Activated T-helper 2 cell treated with anti-CD3 and anti-CD28 coated beads, Interferon-gamma antibody, Interleukin-2, Interleukin-4, amounts not matched to agents 10 μg/mL and 5 μg/mL and 100 μg/mL, durations not matched to agents 14 hours and 24 hours and 36 hours (primary cell): ENCODE data around the gene RPL36A. TPM values are rescaled to one million over a fixed set of nuclear protein-coding genes. Genes with fewer than 3 reads are reported as not detected.

ENCODE experiments used
- DNase-seq: peaks from one replicate; pipeline ENCODE4 v3.0.0; 2021; ENCODE audit warnings: low spot score
- H3K27ac Mint-ChIP-seq: one replicate; pipeline ENCODE4 v1.8.0; 2021; ENCODE audit warnings: mixed read lengths
- H3K27me3 Mint-ChIP-seq: one replicate; pipeline ENCODE4 v1.8.0; 2021; ENCODE audit warnings: low read depth, mixed read lengths
- H3K36me3 Mint-ChIP-seq: one replicate; pipeline ENCODE4 v1.8.0; 2021; ENCODE audit warnings: low read depth, mixed read lengths
- H3K4me1 Mint-ChIP-seq: one replicate; pipeline ENCODE4 v1.8.0; 2021; ENCODE audit warnings: low read depth, mixed read lengths
- H3K4me3 Mint-ChIP-seq: one replicate; pipeline ENCODE4 v1.8.0; 2021; ENCODE audit warnings: low read depth, mild to moderate bottlenecking, moderate library complexity, mixed read lengths
- H3K9me3 Mint-ChIP-seq: one replicate; pipeline ENCODE4 v1.8.0; 2021; ENCODE audit warnings: mixed read lengths
- intact Hi-C: fragments of 100-400 bp; cut with micrococcal nuclease; formaldehyde crosslinking; loops from one replicate; pipeline ENCODE4 v1.15.1; 2023
- total RNA-seq: library from RNA; stranded (reverse); gene quantifications from 2 replicates; pipeline ENCODE4 v1.2.3, GENCODE V29; 2022

RPL36A gene
- total RNA-seq = 290 and 376 TPM in 2 replicates

DNA sequence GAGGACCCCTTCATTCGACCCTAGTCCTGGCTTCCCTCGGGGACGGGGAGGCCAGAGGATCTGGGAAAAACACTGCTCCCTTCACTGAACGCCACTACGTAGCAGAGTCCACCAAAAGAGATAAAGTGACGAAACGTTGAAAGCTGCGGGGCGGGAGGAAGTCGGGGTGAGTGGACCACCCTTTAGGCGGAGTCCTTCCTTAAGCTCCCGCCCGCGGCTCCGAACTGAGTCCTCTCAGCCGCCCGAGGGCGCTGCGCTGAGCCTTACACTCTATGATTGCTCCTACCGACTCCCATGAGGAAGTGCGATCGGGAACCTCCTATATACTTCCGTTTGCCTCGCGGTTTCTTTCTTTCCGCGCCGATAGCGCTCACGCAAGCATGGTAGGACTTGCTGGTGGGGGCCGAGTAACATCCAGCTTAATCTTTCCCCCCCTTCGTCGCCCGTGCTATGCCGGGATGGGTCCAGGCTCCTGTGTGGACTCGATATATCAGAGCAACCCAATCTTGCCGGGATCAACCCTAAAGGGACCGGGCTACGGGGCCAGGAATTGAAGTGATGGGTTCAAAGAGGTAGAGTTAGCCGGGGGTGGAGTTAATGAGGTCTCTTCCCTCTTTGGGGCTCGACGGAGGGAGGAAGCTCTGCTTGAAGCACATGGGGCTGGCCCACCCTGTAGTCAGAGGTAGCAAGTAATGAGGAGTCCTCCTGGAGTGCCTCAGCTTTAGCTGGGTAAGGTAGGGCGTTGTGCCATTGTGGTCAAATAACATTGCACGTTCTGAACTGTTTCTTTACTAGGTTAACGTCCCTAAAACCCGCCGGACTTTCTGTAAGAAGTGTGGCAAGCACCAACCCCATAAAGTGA lies at the start of gene RPL36A:
TSS of gene RPL36A (plus strand) at position 348 of the 862 bp plus-strand sequence. CDS start at position 381, 33 bp downstream.
- Mint-ChIP-seq H3K27ac (peak within 1 kb of the TSS; percentile 94), H3K9me3 (no peaks in the 10 kb centered on the region), H3K27me3 (no peaks in the 10 kb centered on the region), H3K4me1 (peaks cover 18% of the 10 kb centered on the region), H3K36me3 (peaks cover 44% of the 10 kb centered on the region), H3K4me3 (peak within 1 kb of the TSS; percentile 95)
- intact Hi-C loops = loop anchor here (1.0 kb wide), 2 partner anchors 17 to 43 kb away; partner anchors contain the start of genes HNRNPH2 and TIMM8A
- peak; percentile 71 for DNase-seq

DNA sequence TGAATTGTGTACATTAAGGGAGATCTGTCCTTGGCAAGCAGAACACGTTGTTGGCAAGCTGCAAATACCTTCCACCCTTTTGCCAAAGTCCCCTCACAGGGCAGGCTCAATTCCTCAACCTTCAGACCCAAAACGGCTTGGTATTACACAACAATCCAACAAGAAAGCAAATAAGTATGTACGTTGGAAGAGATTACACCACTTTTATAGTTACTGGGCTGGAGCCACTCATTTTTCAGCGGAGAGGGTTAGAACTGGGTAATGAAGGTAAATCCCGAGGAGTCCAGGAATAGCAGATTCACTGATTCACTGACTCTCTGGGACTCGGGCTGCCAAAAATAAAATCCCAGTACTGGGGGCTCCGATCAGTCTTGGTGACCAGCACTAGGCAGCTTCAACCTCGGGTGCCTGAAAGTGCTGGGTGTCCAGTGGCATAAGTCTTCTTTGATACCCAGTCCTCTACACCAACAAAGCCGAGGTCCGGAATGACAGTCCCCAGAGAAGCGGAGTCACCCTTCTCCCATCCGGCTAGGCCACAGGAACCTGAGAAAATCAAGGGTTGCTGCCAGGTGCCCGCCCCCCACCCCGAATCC lies 42.9 kb upstream of the RPL36A start:
- H3K27me3 Mint-ChIP-seq = no peaks in the 10 kb centered on the region
- intact Hi-C loops = loop anchor here (1.0 kb wide), 2 partner anchors 42 to 59 kb away; partner anchors contain the start of gene GLA

DNA sequence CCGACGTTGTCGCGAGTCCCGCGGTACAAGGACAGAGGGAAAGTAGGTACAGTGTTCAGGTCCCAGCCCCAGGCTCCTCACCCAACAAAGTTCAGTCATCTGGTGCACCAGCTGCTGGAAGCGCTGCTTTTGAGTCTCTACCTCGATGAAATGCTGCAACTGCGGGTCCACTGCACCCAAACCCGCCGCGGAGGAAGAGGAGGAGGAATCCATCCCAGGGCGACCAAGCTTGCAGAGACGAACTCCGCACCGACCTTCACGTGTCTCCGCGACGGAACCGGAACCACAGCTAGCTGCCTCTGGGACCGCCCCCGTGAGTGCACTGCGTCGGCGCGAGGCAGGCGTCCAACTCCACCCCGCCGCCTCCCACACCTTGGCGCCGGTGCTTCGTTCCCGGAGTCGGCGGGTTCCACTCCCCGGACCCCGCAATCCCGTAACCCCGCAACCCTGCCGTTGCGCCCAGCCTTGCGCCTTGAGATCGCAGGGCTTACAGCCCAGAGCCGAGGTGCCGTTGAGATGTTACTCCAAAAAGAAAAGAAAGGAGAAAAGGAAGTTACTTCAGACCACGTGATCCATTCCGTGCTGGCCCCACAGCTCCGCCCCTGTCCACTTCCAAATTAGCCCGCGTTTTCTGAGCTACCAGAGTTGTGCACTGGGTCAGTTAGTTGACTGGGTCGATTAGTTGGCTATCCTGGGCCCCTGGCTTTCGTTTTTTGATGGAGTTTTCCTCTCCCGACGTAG lies 42.2 kb upstream of the RPL36A start, which contains the start of gene TIMM8A:
TSS of gene TIMM8A (minus strand) at position 291 of the 741 bp plus-strand sequence. CDS start at position 213, 78 bp downstream.
- intact Hi-C loops = loop anchor here (1.0 kb wide), 2 partner anchors 42 to 59 kb away; partner anchors contain the start of gene GLA
- Mint-ChIP-seq H3K27me3 (no peaks in the 10 kb centered on the region), H3K27ac (peak within 1 kb of the TSS; percentile 84), H3K9me3 (no peaks in the 10 kb centered on the region), H3K36me3 (peaks cover 21% of the 10 kb centered on the region), H3K4me3 (peak within 1 kb of the TSS; percentile 88), H3K4me1 (peaks cover 10% of the 10 kb centered on the region)
- peak; percentile 71 for DNase-seq

More for the DNA sequence above, 42.9 kb upstream of the RPL36A start:
- Mint-ChIP-seq H3K27ac (peak overlapping the region; percentile 84), H3K36me3 (peaks cover 21% of the 10 kb centered on the region), H3K4me1 (peaks cover 10% of the 10 kb centered on the region), H3K9me3 (no peaks in the 10 kb centered on the region), H3K4me3 (peak overlapping the region; percentile 88)
- DNase-seq = no peak

DNA sequence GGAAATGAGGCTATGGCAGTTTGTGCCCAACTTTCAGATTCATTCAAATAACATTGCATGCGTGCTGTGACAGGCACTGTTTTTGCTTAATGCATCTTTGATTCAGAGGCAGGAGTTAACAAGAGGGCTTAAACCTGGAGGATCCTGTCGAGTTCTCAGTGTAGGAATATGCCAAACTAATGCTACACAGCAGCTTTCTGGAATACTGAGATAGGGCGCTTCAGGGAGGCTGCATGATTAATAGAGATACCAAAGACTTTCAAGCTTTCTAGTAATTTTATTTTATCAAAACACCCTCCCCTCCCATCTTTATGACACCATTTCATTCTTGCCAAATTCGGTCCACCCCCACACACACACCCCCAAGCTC lies 41.6 kb upstream of the RPL36A start:
- peak overlapping the region; percentile 88 for H3K4me3 Mint-ChIP-seq
- DNase-seq = no peak
- intact Hi-C loops = no loop called here
- peaks cover 19% of the 10 kb centered on the region for H3K36me3 Mint-ChIP-seq
- H3K27ac Mint-ChIP-seq = peak overlapping the region; percentile 84
- H3K9me3 Mint-ChIP-seq = no peaks in the 10 kb centered on the region
- H3K4me1 Mint-ChIP-seq = peaks cover 10% of the 10 kb centered on the region
- H3K27me3 Mint-ChIP-seq = no peaks in the 10 kb centered on the region

DNA sequence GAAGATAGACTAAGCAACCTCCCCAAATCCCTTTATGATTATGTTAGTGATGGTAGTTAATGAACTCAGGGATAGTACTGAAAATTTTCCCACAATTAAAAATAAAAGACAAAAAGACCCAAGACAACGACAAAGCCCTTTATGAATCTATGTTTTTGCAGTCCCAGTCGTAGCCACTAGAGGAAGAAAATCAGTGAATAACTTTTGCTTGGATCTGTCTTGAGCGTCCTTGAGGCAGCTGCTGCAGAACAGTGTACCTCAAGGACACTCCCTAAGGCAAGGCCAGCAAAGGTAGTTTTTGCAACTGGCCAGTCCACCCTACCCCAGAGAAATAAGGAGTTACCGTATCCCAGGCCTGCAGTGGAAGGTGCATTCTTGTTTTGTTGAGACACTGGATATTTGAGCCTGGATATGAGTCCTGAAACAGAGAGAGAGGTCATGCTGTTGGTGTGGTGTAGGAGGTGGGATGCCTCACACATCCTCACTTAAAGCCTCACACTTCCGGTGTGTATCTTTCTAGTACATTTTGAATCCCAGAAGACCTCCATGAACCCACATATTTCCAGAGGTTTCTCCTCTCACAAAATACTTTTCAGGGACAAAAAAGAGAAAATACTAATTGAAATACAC lies 33.5 kb upstream of the RPL36A start:
- Mint-ChIP-seq H3K4me3 (no peak overlapping the region), H3K4me1 (peaks cover 3% of the 10 kb centered on the region), H3K36me3 (no peaks in the 10 kb centered on the region), H3K9me3 (no peaks in the 10 kb centered on the region), H3K27me3 (no peaks in the 10 kb centered on the region), H3K27ac (no peak overlapping the region)
- intact Hi-C loops = loop anchor here (1.0 kb wide), 1 partner anchor 24 kb away; no protein-coding TSS in a partner anchor
- DNase-seq = no peak

DNA sequence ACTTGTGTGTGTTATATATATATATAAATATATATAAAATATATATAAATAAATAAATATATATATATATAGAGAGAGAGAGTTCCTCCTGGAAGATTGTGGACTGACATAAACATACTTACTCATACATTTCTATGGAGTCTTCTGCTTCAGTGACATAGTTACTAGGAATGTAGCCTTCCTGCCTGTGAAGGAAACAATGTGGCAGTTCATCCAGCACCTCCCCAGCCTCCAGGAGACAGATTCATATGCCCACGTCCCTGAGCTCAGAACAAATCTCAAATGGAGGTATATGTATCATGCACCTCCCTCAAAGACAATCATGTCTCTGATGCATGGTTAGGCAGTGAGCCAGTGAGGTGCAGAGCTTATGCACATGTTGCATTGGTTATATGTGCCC lies 30.8 kb upstream of the RPL36A start:
- H3K27me3 Mint-ChIP-seq = no peaks in the 10 kb centered on the region
- no peak for DNase-seq
- H3K9me3 Mint-ChIP-seq = no peaks in the 10 kb centered on the region
- H3K4me1 Mint-ChIP-seq = peaks cover 3% of the 10 kb centered on the region
- H3K4me3 Mint-ChIP-seq = no peak overlapping the region
- H3K27ac Mint-ChIP-seq = no peak overlapping the region
- no peaks in the 10 kb centered on the region for H3K36me3 Mint-ChIP-seq
- intact Hi-C loops = no loop called here

DNA sequence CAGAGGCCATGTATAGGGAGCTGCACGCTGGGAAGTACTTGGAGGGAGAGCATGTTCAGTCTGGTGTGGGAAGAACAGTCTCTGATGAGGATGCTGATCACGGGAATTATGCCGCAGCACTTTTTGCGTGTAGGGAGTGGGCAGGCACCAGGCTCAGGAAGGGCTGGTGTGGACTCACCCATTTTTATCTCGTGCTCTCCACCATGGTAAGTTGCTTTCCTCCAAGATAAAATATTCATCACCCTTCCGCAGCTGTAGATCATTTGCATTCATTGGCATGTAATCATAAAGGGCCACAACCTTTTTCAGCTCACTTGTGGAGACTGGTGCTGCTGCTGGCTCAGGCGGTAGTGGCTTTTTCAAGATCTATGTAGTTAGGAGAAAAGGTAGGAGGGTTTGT lies 30.4 kb upstream of the RPL36A start:
- intact Hi-C loops = no loop called here
- Mint-ChIP-seq H3K4me3 (no peak overlapping the region), H3K27me3 (no peaks in the 10 kb centered on the region), H3K36me3 (no peaks in the 10 kb centered on the region), H3K4me1 (peaks cover 3% of the 10 kb centered on the region), H3K9me3 (no peaks in the 10 kb centered on the region), H3K27ac (no peak overlapping the region)
- DNase-seq = no peak

DNA sequence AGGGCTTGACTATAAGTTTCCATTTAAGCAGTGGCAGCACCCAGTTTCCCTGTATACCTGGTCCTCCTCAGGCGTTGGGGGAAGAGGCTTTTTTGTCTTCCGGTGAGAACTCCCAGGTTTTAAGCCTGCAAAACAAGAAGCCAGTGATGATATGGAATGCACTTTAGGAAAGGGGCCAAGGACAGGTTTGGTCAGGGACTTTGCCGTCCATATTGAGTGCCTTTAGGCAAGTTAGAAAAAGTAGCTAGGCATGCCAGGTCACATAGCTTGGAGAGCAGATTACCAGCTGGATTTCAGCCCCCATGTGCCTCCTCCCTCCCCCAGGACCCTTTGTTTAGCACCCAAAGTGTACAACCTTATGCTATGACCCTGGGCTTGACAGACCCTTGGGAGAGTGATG lies 28.7 kb upstream of the RPL36A start:
- Mint-ChIP-seq H3K27ac (no peak overlapping the region), H3K9me3 (no peaks in the 10 kb centered on the region), H3K4me3 (no peak overlapping the region), H3K27me3 (no peaks in the 10 kb centered on the region), H3K36me3 (no peaks in the 10 kb centered on the region), H3K4me1 (peaks cover 3% of the 10 kb centered on the region)
- intact Hi-C loops = no loop called here
- DNase-seq = no peak

DNA sequence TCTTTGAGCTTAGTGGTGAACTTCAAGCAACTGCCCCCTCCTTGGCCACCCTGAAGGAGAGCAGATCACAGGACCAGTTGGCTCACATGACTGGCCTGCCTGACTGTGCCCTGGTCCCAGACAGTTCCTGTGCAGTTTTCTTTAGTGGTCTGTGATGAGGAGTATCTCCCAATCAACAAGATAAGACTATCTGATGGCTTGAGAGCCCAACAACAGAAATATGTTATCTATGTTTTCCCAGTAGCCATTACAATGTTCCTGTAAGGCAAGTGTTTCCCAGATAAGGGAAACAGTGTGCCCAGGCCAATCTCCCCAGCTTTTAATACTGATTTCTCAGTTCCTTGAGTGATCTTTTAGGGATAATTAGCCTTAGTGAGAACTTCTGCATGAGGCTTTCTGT lies 28.1 kb upstream of the RPL36A start:
- no peaks in the 10 kb centered on the region for H3K36me3 Mint-ChIP-seq
- no peaks in the 10 kb centered on the region for H3K9me3 Mint-ChIP-seq
- intact Hi-C loops = no loop called here
- no peak overlapping the region for H3K4me3 Mint-ChIP-seq
- no peak for DNase-seq
- peaks cover 3% of the 10 kb centered on the region for H3K4me1 Mint-ChIP-seq
- no peaks in the 10 kb centered on the region for H3K27me3 Mint-ChIP-seq
- H3K27ac Mint-ChIP-seq = no peak overlapping the region

DNA sequence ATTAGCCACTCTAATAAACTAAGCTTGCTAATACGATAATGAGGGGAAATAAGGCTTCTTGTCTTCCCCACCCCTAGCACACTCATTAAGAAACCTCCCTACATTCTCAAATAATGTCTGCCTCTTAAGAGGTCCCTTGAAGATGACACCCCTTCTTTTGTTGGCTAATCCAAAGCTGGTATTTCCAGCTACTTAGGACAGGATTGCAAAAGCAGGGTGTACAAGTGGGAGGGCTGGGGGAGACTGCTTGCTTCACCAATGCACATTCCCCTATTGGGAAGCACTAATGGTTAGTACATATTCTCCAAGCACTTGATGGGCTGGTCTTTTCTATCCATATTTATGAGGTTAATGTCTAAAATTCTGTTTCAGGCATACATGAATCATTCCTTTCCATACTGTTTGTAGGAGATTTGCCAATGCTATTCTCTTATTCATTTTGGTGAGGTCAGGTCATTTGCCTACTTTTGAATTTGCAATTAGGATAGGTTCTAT lies 25.5 kb upstream of the RPL36A start:
- Mint-ChIP-seq H3K36me3 (no peaks in the 10 kb centered on the region), H3K9me3 (no peaks in the 10 kb centered on the region), H3K4me1 (no peaks in the 10 kb centered on the region)

DNA sequence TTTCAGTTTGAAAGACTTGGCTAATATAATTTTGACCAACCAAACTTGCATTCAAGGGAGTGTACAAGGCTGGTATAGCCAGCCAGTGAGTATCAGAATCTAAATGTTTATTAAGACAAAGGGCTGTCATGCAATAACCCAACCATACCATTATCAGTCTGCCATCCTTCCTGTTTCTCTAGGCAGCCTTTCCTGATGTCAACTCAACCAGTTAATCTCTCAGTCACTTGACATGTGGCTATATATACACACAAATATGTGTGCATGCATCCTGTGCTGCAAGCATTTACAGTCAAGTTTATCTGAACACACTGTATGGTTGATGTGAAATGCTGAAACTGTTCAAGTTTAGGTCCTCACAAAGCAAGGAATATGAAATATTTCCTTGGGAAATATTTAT lies 22.0 kb upstream of the RPL36A start:
- H3K9me3 Mint-ChIP-seq = no peaks in the 10 kb centered on the region
- no peak for DNase-seq
- H3K4me1 Mint-ChIP-seq = peaks cover 5% of the 10 kb centered on the region
- intact Hi-C loops = no loop called here
- no peak overlapping the region for H3K4me3 Mint-ChIP-seq
- peaks cover 4% of the 10 kb centered on the region for H3K27me3 Mint-ChIP-seq
- H3K36me3 Mint-ChIP-seq = no peaks in the 10 kb centered on the region
- H3K27ac Mint-ChIP-seq = no peak overlapping the region

More for the DNA sequence above, 25.5 kb upstream of the RPL36A start:
- no peak overlapping the region for H3K4me3 Mint-ChIP-seq
- H3K27ac Mint-ChIP-seq = no peak overlapping the region
- intact Hi-C loops = no loop called here
- no peak for DNase-seq
- H3K27me3 Mint-ChIP-seq = peaks cover 4% of the 10 kb centered on the region

DNA sequence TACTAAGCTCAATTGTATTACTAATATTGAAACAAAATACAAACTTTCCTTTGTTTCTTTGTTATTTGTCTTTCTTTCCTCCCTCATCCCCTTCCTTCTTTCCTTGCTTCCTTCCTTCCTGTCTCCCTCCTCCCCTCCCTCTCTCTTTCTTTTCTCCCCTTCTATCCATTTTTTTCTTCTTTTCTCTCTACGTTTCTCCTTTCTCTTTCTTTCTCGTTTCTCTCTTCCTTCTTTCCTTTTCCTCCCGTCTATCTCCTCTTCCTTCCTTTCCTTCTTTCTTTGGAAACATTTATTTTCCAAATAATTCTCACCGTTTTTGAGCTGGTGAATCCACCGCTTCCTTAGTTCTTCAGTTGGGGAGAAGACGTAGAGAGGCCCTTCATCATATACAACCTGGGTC lies 21.1 kb upstream of the RPL36A start:
- H3K9me3 Mint-ChIP-seq = no peaks in the 10 kb centered on the region
- no peak overlapping the region for H3K27ac Mint-ChIP-seq
- DNase-seq = no peak
- peaks cover 4% of the 10 kb centered on the region for H3K27me3 Mint-ChIP-seq
- H3K4me1 Mint-ChIP-seq = peaks cover 5% of the 10 kb centered on the region
- H3K4me3 Mint-ChIP-seq = no peak overlapping the region
- no peaks in the 10 kb centered on the region for H3K36me3 Mint-ChIP-seq
- intact Hi-C loops = no loop called here
